HUES64 (cell line): Measurements from ENCODE around the gene PNLIPRP1.

ENCODE experiments used
- H3K27ac ChIP-seq: 2 replicates; pipeline ENCODE4 v1.7.0; 2013; ENCODE audit warnings: low read depth, low read length, inconsistent platforms
- H3K27me3 ChIP-seq: 2 replicates; pipeline ENCODE4 v1.6.1; 2013; ENCODE audit warnings: mild to moderate bottlenecking, low read length; ENCODE audit not compliant: insufficient read depth
- H3K36me3 ChIP-seq: 2 replicates; pipeline ENCODE4 v1.6.1; 2013; ENCODE audit warnings: mild to moderate bottlenecking, low read length; ENCODE audit not compliant: insufficient read depth
- H3K4me1 ChIP-seq: 2 replicates; pipeline ENCODE4 v1.6.1; 2013; ENCODE audit warnings: mild to moderate bottlenecking, low read length, moderate library complexity; ENCODE audit not compliant: insufficient read depth
- H3K4me3 ChIP-seq: 2 replicates; pipeline ENCODE4 v1.5.1; 2013; ENCODE audit warnings: mild to moderate bottlenecking, low read length, moderate library complexity
- H3K9ac ChIP-seq: 2 replicates; pipeline ENCODE4 v1.6.1; 2013; ENCODE audit warnings: mild to moderate bottlenecking, low read depth, low read length
- H3K9me3 ChIP-seq: 2 replicates; pipeline ENCODE4 v1.6.1; 2013; ENCODE audit warnings: low read depth, low read length; ENCODE audit not compliant: insufficient read depth
- WGBS: fragments of 150-250, 120-280 bp; methylation state at CpG from one replicate; pipeline ENCODE4 v1.1.7; 2013; ENCODE audit warnings: missing lambda C conversion rate; 5-methylcytosine and 5-hydroxymethylcytosine counted together

The PNLIPRP1 gene

DNA sequence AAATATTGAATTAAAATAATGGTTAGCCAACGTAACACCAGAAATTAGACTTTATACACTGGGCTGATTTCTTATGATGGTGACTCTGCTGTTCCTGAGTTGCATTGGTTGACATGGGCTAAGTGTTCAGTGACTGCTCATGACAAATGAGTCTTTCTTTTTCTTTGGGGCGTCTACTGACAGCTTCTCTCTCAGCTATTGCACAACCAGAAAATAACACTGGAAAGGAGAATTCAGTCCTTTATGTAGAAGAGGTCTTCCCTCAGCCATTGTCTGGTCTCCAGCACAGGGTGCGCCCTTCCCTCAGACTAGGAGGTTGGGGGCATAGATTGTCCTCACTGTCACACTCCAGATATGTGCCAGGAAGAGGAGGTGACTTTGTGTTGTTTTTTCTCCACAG, 23.4 kb upstream of the PNLIPRP1 start:
- Histone ChIP-seq H3K27me3 (no peaks in the 10 kb centered on the region), H3K4me3 (no peak overlapping the region)
- 96% methylated on average over 2 of the region's 3 CpGs for WGBS

DNA sequence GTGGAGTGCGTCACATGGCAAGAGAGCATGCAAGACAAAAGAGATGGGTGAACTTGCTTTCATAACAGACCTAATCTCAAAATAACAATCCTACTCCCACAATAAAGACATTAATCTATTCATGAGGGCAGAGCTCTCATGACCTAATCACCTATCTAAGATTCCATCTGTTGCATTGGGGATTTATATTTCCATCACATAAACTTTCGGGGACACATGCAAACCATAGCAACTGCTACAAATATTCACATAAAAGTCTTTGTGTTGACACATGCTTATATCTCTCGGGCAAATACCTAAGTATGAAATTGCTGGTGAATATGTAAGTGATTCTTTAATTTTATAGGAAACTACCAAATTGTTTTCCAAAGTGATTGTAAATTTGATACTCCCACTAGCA, 16.0 kb upstream of the PNLIPRP1 start:
- WGBS: 98% methylated on average over 2 of the region's 3 CpGs
- no peaks in the 10 kb centered on the region for H3K9me3 ChIP-seq
- no peaks in the 10 kb centered on the region for H3K4me1 ChIP-seq
- no peak overlapping the region for H3K4me3 ChIP-seq
- no peak overlapping the region for H3K9ac ChIP-seq
- no peak overlapping the region for H3K27ac ChIP-seq
- no peaks in the 10 kb centered on the region for H3K27me3 ChIP-seq
- H3K36me3 ChIP-seq: no peaks in the 10 kb centered on the region

More for the DNA sequence above, 23.4 kb upstream of the PNLIPRP1 start:
- Histone ChIP-seq H3K27ac (no peak overlapping the region), H3K4me1 (no peaks in the 10 kb centered on the region), H3K9ac (no peak overlapping the region), H3K9me3 (no peaks in the 10 kb centered on the region), H3K36me3 (no peaks in the 10 kb centered on the region)

DNA sequence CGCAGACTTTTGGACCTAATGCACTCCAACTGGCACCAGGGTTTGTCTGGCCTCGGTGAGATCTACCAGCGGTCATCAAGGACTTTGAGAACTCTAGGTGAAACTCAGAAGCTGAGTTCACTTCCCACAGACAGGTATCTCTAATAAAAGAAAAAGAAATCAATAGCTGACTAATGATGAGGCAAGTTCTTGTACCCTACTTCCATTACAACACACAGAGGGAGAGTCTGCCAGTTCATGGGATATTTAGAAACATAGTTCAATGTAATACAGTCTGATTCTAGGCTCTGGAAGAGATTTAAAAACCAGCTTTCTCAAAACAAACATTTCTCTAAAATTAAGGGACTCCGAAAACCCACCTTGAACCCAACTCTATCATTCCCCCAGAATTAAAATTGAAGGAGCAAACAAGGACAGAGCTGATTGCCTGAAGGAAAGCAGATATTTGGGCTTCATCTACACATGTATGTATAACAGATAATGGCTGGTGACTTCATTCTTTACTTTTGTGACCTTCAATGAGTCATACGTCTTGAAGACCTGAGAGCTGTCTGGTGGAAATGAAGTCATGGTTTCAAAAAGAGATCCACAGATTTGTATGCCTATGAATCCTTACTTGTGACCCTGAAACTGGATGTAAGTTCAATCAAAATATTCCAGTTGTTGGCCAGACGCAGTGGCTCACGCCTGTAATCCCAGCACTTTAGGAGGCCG, 2.7 kb upstream of the PNLIPRP1 start:
- Histone ChIP-seq H3K9ac (no peak overlapping the region), H3K27ac (no peak overlapping the region), H3K27me3 (no peaks in the 10 kb centered on the region), H3K4me1 (no peaks in the 10 kb centered on the region), H3K36me3 (no peaks in the 10 kb centered on the region), H3K4me3 (no peak overlapping the region), H3K9me3 (0 out of 2 replicates have a peak, but pooled peaks cover 2% of the 10 kb centered on the region)
- 91% methylated on average over 8 of the region's 8 CpGs for WGBS

- Histone ChIP-seq H3K27ac (no peak overlapping the region), H3K27me3 (no peaks in the 10 kb centered on the region), H3K36me3 (no peaks in the 10 kb centered on the region), H3K4me3 (no peak overlapping the region), H3K9ac (no peak overlapping the region), H3K4me1 (no peaks in the 10 kb centered on the region), H3K9me3 (0 out of 2 replicates have a peak, but pooled peaks cover 2% of the 10 kb centered on the region)
- 94% methylated on average over 2 of the region's 2 CpGs for WGBS
These were observed 1.8 kb upstream of the PNLIPRP1 start for GRCh38 chr10:116588995-116589394.

GRCh38 chr10:116589926-116590325, 833 bp upstream of the PNLIPRP1 start:
- H3K36me3 ChIP-seq: no peaks in the 10 kb centered on the region
- H3K9me3 ChIP-seq: 0 out of 2 replicates have a peak, but pooled peaks cover 2% of the 10 kb centered on the region
- H3K9ac ChIP-seq: no peak overlapping the region
- WGBS: 92% methylated on average over 2 of the region's 2 CpGs
- H3K4me1 ChIP-seq: no peaks in the 10 kb centered on the region
- H3K27me3 ChIP-seq: no peaks in the 10 kb centered on the region
- H3K27ac ChIP-seq: no peak overlapping the region
- H3K4me3 ChIP-seq: no peak overlapping the region

DNA sequence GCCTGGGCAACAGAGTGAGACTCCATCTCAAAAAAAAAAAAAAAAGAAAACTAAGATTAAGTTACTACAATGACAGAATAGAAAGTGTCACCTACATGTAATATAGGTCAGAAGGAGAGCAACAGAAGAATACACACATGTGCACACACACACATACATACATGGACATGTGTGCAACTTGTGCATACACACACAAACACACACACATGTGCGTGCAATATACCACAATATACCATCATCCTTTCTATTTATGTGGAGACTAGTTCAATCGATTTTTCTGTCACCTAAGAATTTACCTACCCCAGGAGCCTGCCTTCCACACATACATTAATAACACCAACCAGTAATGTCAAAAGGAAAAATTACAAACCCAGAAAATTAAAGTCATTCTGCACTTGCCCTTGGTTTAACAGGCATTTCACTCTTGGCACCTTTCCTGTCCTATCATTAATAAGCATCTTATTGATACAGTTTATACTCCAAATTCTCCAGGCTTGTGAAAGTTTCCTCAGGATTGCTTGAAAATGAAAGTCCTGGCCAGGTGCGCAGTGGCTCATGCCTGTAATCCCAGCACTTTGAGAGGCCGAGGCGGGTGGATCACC, 2.5 kb downstream of the PNLIPRP1 start:
- Histone ChIP-seq H3K36me3 (no peaks in the 10 kb centered on the region), H3K9ac (no peak overlapping the region), H3K4me1 (no peaks in the 10 kb centered on the region), H3K4me3 (no peak overlapping the region), H3K9me3 (0 out of 2 replicates have a peak, but pooled peaks cover 2% of the 10 kb centered on the region), H3K27ac (no peak overlapping the region), H3K27me3 (no peaks in the 10 kb centered on the region)
- 93% methylated on average over 5 of the region's 5 CpGs for WGBS

DNA sequence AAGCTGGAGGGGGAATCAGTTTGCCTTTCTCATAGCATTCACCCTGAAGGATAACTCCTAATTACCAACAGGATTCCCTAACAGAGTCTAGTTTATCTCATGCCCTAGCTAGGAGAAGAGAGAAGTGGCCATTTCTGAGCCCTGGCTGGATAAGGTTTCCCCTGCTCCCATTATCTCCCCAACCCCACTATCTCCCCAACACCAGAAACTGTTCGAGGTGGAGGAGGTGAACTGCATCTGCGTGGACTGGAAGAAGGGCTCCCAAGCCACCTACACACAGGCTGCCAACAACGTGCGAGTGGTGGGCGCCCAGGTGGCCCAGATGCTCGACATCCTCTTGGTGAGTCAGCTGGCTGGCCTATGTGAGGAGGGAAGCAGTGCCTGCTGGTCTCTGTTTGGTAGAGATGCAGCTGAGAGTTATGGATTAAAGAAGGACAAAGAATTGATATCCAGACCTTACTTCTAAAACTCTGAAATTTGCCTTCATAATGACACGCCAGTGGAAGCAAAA, 3.8 kb downstream of the PNLIPRP1 start:
- Histone ChIP-seq H3K27ac (no peak overlapping the region), H3K9ac (no peak overlapping the region), H3K4me1 (no peaks in the 10 kb centered on the region), H3K27me3 (no peaks in the 10 kb centered on the region), H3K9me3 (no peaks in the 10 kb centered on the region), H3K4me3 (no peak overlapping the region), H3K36me3 (no peaks in the 10 kb centered on the region)
- WGBS: 92% methylated on average over 7 of the region's 7 CpGs

GRCh38 chr10:116596062-116596461, 5.3 kb downstream of the PNLIPRP1 start:
- 89% methylated on average over 2 of the region's 2 CpGs for WGBS
- Histone ChIP-seq H3K9ac (no peak overlapping the region), H3K27ac (no peak overlapping the region), H3K27me3 (no peaks in the 10 kb centered on the region), H3K9me3 (no peaks in the 10 kb centered on the region), H3K36me3 (no peaks in the 10 kb centered on the region), H3K4me3 (no peak overlapping the region), H3K4me1 (no peaks in the 10 kb centered on the region)

GRCh38 chr10:116597543-116597942, 6.8 kb downstream of the PNLIPRP1 start:
- H3K9me3 ChIP-seq: no peaks in the 10 kb centered on the region
- no peak overlapping the region for H3K27ac ChIP-seq
- 89% methylated on average over 5 of the region's 5 CpGs for WGBS
- no peak overlapping the region for H3K4me3 ChIP-seq
- H3K4me1 ChIP-seq: no peaks in the 10 kb centered on the region
- H3K9ac ChIP-seq: no peak overlapping the region
- no peaks in the 10 kb centered on the region for H3K27me3 ChIP-seq
- H3K36me3 ChIP-seq: no peaks in the 10 kb centered on the region

GRCh38 chr10:116598329-116598728, 7.6 kb downstream of the PNLIPRP1 start:
- H3K4me1 ChIP-seq: no peaks in the 10 kb centered on the region
- H3K9ac ChIP-seq: no peak overlapping the region
- no peak overlapping the region for H3K27ac ChIP-seq
- no peaks in the 10 kb centered on the region for H3K9me3 ChIP-seq
- H3K36me3 ChIP-seq: no peaks in the 10 kb centered on the region
- H3K4me3 ChIP-seq: no peak overlapping the region
- H3K27me3 ChIP-seq: no peaks in the 10 kb centered on the region

DNA sequence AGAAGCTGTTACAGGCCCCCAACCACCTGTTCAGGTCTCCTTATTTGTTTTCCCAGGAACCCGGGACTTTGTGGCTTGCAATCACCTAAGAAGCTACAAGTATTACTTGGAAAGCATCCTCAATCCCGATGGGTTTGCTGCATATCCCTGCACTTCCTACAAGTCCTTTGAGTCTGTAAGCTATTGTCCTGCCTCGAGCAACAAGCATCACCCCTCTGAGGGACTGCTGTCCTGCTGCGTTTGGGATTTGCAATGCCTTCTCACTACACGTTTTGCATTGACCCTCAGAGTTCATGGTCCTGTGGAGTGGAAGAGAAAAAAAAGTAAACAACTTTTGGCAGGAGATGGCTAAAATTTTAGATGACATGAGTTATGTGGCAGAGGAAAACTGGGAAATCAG, 9.2 kb downstream of the PNLIPRP1 start:
- no peaks in the 10 kb centered on the region for H3K4me1 ChIP-seq
- H3K9ac ChIP-seq: no peak overlapping the region
- no peaks in the 10 kb centered on the region for H3K9me3 ChIP-seq
- H3K27me3 ChIP-seq: no peaks in the 10 kb centered on the region
- WGBS: 46% methylated on average over 5 of the region's 5 CpGs
- no peak overlapping the region for H3K4me3 ChIP-seq
- H3K27ac ChIP-seq: no peak overlapping the region
- H3K36me3 ChIP-seq: no peaks in the 10 kb centered on the region
